ENCODE data around the gene DDHD1.

DNA sequence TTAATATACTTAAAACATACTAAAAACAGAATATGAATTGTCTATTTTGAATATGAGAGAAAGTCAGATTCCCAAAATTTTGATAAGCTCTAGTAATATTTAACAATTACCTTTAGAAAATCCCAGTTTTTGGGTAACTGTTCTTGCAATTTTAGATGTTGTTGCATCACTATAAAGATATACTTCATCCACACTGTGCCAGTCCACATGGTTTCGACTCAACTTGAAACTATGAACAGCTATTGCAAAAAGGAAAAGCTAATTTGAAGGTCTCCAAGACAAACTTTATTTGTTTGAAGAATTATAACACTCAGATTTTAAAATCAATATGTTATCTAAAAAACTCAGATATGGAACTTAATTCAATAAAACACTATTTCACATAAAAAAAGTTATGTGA, 59.9 kb downstream of the DDHD1 start:
- TF ChIP-seq, protein P1, sequence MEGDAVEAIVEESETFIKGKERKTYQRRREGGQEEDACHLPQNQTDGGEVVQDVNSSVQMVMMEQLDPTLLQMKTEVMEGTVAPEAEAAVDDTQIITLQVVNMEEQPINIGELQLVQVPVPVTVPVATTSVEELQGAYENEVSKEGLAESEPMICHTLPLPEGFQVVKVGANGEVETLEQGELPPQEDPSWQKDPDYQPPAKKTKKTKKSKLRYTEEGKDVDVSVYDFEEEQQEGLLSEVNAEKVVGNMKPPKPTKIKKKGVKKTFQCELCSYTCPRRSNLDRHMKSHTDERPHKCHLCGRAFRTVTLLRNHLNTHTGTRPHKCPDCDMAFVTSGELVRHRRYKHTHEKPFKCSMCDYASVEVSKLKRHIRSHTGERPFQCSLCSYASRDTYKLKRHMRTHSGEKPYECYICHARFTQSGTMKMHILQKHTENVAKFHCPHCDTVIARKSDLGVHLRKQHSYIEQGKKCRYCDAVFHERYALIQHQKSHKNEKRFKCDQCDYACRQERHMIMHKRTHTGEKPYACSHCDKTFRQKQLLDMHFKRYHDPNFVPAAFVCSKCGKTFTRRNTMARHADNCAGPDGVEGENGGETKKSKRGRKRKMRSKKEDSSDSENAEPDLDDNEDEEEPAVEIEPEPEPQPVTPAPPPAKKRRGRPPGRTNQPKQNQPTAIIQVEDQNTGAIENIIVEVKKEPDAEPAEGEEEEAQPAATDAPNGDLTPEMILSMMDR (conservative IDR thresholded peaks at IDR 0.05; ENCODE audit: low read depth, low read length): no peak
- TF ChIP-seq EZH2 (IDR thresholded peaks at IDR 0.05; ENCODE audit: low read length, unreplicated experiment): no peak
- TF ChIP-seq EZH2phosphoT487 (IDR thresholded peaks at IDR 0.05; ENCODE audit: borderline replicate concordance, low read length): no peak
